ENCODE measurements around the gene FYN. TPM values are rescaled to one million over a fixed set of nuclear protein-coding genes. Genes with fewer than 3 reads are reported as not detected.

The FYN gene
- total RNA-seq, result 225 TPM

DNA sequence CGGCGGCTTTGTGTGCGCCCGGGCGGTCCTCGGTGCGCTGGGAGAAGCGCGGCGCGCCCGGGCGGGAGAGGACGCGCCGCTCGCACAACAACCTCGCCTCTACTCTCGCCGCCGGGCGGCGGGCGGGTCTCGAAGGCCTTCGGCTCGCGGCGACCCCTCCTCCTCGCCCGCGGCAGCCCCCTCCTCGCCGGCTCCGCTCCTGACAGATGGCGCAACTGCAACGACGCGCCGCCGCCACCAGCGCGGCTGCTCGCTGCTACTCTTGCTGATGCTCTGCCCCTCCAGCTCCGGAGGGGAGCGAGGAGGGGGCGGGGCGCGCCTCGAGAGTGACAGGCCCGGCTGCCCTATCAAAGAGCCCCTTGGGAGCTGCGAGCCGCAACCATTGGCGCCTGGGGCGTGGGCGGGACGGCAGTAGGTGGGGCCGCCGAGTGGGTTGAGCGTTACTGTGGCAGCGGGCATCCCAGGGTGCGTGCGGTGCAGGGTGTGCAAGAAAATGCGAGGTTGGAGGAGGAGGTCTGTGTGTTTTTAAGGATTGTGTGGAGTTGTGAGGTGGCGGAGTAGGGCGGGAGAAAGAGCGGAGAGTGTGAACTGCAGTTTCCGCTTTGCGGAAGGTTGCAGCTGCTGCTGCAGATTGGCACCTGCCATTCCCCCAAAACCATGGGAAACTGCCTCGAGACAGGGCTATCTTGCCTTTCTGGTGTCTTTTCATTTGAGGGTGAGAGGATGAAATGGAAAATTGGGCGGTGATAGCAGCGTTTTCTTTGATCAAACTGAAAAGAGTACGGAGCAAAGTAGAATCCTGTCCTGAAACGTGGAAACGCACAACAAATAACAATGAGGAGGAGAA lies at the start of gene FYN:
TSS of gene FYN (minus strand) at position 275 of the 847 bp plus-strand sequence. CDS start 153,401 bp downstream, outside the sequence.

Other genes starting within 250 kb of the FYN start
- gene CCN6, start 180.7 kb upstream of the FYN start, total RNA-seq, result not detected
- 84.7 TPM for gene TUBE1, start 214.0 kb upstream of the FYN start, total RNA-seq
- gene FAM229B, start 214.1 kb upstream of the FYN start, total RNA-seq, result 26.5 TPM

Measured in camera-type eye (tissue), 1 donor.